ENCODE results near the gene SLC25A42.
"Not testable (repeated sequence)": the region's sequence is repeated elsewhere in the genome, so short reads cannot be mapped to it uniquely, and the experiment has no call there.

The SLC25A42 gene

GRCh38 chr19:19105365-19106055 lies 41.7 kb downstream of the SLC25A42 start:
- DNase-seq (ENCODE audit: low read depth, low spot score): no peak

- DNase-seq (ENCODE audit: low read depth, low spot score): peak; percentile 81
Observed at GRCh38 chr19:19106056-19106551, 42.3 kb downstream of the SLC25A42 start.

- DNase-seq (ENCODE audit: low read depth, low spot score): not testable (repeated sequence)
Observed at GRCh38 chr19:19106938-19107337, 43.1 kb downstream of the SLC25A42 start.

GRCh38 chr19:19107654-19108053 lies 43.9 kb downstream of the SLC25A42 start:
- DNase-seq (ENCODE audit: low read depth, low spot score): peak; percentile 88

- no peak for DNase-seq (ENCODE audit: low read depth, low spot score)
Observed at GRCh38 chr19:19109601-19110000, 45.8 kb downstream of the SLC25A42 start.

GRCh38 chr19:19110410-19111135 lies 46.8 kb downstream of the SLC25A42 start:
- DNase-seq (ENCODE audit: low read depth, low spot score): peak; percentile 72

GRCh38 chr19:19111136-19111835 lies 47.5 kb downstream of the SLC25A42 start:
- DNase-seq (ENCODE audit: low read depth, low spot score): no peak

GRCh38 chr19:19111967-19112580 lies 48.3 kb downstream of the SLC25A42 start:
- DNase-seq (ENCODE audit: low read depth, low spot score): no peak

- DNase-seq (ENCODE audit: low read depth, low spot score): peak; percentile 32
Observed at GRCh38 chr19:19113040-19113626, 49.3 kb downstream of the SLC25A42 start.

GRCh38 chr19:19115954-19116353 lies 52.2 kb downstream of the SLC25A42 start:
- DNase-seq (ENCODE audit: low read depth, low spot score): peak; percentile 70

GRCh38 chr19:19119325-19120237 lies 55.8 kb downstream of the SLC25A42 start:
- no peak for DNase-seq (ENCODE audit: low read depth, low spot score)

- DNase-seq (ENCODE audit: low read depth, low spot score): peak; percentile 98
Observed at GRCh38 chr19:19120308-19121231, 56.8 kb downstream of the SLC25A42 start.

GRCh38 chr19:19121371-19121770 lies 57.6 kb downstream of the SLC25A42 start:
- no peak for DNase-seq (ENCODE audit: low read depth, low spot score)

- DNase-seq (ENCODE audit: low read depth, low spot score): no peak
Observed at GRCh38 chr19:19122902-19123301, 59.1 kb downstream of the SLC25A42 start.

- no peak for DNase-seq (ENCODE audit: low read depth, low spot score)
Observed at GRCh38 chr19:19123386-19123785, 59.6 kb downstream of the SLC25A42 start.

- no peak for DNase-seq (ENCODE audit: low read depth, low spot score)
Observed at GRCh38 chr19:19126102-19126501, 62.3 kb downstream of the SLC25A42 start.

GRCh38 chr19:19131989-19132388 lies 68.2 kb downstream of the SLC25A42 start:
- DNase-seq (ENCODE audit: low read depth, low spot score): no peak

- DNase-seq (ENCODE audit: low read depth, low spot score): no peak
Observed at GRCh38 chr19:19132912-19133311, 69.1 kb downstream of the SLC25A42 start.

- DNase-seq (ENCODE audit: low read depth, low spot score): no peak
Observed at GRCh38 chr19:19133985-19134384, 70.2 kb downstream of the SLC25A42 start.

Data from ELF-1 (cell line).